Thyroid gland (tissue), 4 donors: ENCODE data around the gene GADD45A.

Experiments
- CTCF ChIP-seq, 6 experiments: fragments of 200-600 bp in 3 of 6; fragments of 450-650 bp in 3 of 6; sonication (generic) in 3 of 6; IDR thresholded peaks; one replicate each; pipeline ENCODE4 v1.5.1; 2016 to 2019; ENCODE audit warnings: antibody characterized with exemption in 6 of 6, mild to moderate bottlenecking in 2 of 6, inconsistent platforms in 1 of 6, moderate library complexity in 1 of 6
- POLR2A ChIP-seq, 2 donors: fragments of 450-650 bp; IDR thresholded peaks; one replicate each; pipeline ENCODE4 v1.6.1; 2017; ENCODE audit warnings: antibody characterized with exemption in 2 of 2, mild to moderate bottlenecking in 2 of 2, moderate library complexity in 1 of 2

GRCh38 chr1:67729872-67730271, 44.9 kb downstream of the GADD45A start:
- no peak for TF ChIP-seq CTCF (IDR thresholded peaks at IDR 0.05)
- no peak for TF ChIP-seq POLR2A (IDR thresholded peaks at IDR 0.05)
